HG03196 (cell line): Measurements from ENCODE around the gene MFAP3L.
"Not testable (repeated sequence)": the region's sequence is repeated elsewhere in the genome, so short reads cannot be mapped to it uniquely, and the experiment has no call there.

Source experiments
- ATAC-seq: cut with Tn5 transposase; IDR thresholded peaks from one replicate; pipeline ENCODE4 v1.9.1; 2021; ENCODE audit not compliant: unreplicated experiment

Gene MFAP3L

DNA sequence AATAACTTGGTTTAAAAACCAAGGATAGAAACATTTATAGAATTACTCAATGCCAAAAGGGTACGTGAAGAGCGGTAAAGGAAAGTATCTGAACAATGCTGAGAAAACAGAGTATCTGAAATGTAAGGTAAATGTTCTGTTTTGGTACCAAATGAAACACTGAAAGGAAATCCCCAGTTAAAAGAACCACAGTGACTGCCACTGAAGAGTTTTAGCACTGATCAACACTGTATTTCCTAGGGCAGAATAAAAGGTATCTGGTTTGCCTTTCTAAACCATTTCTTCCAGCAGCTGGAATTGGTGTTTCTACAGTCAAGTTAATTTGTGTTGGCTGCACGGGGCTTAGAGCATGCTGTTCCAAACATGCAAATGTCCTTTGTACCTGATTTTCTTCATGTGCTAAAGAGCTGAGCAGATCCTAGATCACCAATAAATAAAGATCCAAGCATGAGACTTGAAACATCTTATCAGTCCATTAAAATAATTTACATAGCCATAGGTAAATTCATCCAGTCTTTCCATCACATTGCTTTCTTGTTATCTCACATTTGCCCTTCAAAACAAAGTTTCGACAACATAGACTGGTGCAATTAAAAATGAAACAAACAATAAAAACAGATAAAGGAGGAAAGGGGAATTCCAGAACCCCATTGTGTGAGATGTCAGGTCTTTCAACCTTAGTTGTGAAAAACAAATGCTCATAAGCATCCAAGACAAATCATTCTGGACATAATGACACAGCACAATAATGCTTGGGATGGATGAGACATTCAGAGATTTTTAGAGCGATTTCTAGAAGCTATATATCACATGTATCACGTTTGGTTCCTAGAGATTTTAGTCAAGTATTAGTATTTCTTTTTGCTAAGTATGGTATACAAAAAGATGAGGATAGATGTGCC, 38.6 kb downstream of the MFAP3L start:
- ATAC-seq, result no peak

DNA sequence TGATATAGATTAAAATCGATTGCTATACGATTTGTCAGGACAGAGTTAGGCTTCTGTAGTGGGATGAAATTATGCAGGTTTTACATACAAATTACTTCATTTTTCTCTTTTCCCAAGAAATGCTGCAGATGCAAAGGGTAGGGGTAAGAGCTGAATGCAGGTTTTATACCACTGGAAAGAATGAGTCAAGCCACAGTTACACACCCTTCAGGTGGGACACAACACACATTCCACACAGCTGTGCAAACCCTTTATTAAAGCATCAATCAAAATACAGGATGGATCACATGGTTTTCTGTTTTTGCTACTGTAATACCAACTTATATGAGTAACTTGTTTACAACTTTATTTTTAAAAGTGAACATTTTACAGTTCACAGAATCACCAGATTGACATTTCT, 39.8 kb downstream of the MFAP3L start:
- ATAC-seq, result no peak

DNA sequence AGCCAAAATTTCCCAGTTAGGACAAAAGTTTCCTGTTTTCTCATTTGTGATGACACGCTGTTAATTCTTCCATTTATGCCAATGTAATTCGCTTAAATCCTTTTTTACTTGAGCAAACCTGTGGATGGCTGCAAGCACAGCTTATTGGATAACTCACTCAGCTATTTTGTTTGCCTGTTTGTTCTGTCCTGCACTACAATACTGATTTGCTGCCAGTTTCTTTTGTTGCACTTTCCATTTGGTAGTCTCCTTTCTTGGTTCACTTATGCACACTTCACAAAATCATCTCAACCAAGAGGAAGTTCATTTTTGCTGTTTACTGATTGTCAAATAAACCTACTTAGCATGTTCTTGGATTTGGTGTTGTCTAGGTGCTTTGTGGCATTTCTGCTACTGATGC, 40.3 kb downstream of the MFAP3L start:
- no peak for ATAC-seq

DNA sequence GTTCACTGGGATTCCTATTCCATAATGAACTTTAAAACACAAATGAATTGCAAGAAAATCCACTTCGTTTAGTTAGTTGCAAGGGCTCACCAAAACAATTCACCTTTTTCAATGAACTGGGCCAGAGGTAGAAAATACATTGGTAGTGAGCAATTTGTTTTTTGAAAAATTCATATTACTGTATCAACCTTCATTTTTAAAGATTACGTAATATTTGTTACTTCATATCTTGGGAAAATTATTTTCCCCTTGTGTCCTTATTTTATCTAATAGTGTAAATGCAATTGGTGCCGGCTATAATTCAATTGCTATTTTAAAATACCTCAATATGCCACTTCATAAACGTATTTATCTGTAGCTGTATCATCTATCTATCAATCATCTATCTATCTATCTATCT, 41.5 kb downstream of the MFAP3L start:
- ATAC-seq, result no peak

DNA sequence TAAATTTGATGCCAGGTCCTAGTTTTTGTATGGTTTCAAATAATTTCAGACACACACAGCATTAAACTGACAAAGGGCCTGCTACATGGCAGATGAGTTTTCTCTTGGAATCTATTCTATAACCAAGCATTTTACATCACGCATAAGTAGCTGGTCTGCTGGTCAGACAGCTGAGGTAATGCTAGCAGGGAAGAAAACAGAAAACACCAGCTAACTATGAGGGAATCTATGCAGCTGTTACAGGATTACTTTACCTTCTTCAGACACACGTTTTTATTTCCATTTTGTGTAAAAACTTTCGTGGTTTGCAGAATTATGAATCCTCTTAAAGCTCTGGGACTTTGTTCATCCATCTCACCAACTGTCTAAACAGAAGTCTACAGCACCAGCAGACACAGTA, 42.0 kb downstream of the MFAP3L start:
- no peak for ATAC-seq

DNA sequence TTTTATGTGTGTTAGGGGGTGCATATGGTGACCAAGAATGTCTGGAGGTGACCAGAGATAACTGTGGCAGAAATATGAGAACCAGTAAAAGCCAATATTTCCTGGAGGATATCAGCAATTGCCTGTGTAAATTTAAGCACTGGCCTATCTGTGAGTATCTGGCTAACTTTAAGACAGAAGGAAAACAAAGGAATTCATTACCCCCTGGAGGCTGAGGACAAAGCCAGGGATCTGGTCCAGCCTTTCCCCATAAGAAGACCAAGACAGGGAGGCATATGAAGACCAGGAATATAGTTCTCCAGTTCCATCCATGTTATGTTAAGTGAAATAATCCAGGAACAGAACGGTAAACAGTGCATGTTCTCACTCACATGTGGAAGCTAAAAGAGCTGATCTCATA, 49.2 kb downstream of the MFAP3L start:
- ATAC-seq, result no peak

DNA sequence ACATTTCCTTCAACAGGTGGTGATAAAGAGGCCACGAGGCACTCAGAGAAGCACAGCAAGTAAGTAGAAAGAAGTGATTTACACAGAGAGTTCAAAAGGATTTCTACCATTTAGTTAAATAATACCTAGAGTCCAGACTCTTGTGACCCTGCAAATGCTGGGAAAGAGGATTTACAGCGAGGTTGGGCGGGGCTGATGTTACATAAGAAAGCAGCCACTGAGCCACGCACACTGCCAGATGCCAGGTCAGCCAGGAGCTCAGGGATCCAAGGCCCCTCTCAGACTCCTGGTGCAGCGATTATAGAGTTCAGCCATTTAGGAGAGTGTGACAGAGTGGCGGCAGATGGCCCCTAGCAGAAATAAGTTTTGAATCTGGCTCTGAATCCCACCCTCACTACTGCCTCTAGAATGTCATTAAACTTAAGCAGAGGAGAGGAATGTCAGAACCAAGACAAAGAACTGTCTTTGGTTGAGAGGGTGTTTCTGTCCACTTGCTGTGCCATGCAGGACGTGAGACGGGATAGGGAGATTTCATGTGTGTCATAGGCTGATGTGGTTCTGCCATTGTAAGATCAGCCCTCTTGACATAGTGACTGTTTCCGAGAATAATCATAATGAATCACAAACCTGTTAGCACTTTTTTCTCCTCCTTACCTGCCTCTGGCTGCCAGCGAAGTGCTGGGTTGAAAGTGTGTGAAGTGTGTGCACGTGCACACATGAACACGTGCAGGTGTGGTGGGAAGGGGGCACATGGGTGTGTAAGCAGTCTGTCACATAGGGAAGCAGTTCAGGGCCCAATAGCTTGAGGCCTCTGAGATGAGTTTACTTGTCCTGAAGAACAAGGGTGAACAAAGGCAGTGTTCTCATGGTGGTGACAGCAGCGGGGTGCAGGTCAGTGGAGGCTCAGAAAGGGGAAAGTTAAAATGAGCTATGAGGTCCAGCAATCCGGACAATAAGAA, 50.1 kb downstream of the MFAP3L start:
- no peak for ATAC-seq

DNA sequence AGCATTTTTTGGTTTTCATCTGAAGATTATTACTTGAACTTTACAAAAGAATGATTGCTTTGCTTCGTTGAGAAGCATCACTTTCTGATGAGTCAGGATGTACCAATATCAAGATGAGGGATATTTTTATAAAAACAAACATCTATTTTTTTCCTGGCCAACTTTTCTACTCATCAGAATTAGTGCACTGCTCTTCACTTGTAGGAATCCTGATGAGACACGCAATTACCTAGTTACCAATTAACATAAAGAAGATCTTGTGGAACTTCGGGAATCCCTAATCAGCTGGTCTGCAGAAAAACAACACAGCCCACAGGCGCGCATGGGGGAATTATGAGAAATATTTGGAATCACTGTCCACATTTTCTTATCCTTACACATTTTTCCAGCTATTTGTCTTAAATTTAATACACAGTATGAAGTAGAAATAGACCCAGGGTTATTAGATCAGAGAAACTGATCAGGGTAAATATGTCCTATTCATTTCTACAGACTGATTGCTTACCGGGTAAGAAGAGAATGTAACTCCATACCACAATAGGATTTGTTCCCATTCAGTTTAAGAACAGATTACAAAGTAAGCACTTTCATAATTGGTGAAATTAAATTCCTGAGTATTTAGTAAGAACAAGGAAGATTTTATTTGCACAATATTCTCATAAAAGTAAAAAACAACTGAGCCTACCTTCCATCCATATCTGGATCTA, 50.9 kb downstream of the MFAP3L start:
- ATAC-seq, result no peak

DNA sequence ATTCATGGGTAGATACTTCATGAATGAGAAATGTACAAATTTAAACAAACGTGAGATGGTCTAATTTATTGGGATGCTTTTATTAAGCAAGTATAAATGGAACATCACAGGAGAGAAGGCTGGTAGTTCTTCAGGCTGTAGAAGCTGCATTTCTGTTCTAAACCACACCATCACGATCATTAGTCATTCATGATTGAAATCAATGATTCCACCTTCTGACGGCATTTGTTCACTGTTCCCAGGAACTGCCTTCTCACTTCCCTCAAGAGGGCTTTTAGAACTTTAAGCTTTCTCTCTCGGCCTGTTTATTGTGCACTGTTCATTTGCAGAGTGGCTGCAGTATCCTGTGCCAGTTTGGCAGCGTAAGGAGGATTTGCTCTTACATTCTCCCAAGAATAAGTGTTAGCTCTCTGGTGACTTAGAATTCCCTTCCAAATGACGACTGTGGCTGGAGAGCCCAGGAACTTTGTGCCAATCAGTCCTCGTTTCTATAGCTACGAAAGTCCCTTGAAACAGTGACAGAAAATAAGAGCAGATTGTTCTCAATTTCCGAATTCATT, 54.7 kb downstream of the MFAP3L start:
- ATAC-seq, result no peak

DNA sequence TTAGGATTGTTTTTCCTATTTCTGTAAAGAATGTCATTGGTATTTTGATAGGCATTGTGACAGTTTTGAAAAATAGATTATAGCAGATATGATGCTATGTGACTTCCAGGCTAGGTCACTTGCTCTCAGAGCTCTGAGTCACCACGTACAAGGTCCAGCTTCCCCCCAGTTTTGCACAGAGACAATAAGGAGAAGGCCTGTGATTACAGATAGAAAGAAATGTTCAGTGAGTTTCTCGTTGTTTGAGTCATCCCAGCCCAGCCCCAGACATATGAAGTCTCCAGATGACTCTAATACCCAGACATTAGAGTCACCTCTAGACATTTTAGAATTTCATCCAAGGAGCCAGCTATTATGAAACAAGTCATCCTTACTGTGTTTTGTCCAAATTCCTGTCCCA, 57.2 kb downstream of the MFAP3L start:
- ATAC-seq, result no peak

DNA sequence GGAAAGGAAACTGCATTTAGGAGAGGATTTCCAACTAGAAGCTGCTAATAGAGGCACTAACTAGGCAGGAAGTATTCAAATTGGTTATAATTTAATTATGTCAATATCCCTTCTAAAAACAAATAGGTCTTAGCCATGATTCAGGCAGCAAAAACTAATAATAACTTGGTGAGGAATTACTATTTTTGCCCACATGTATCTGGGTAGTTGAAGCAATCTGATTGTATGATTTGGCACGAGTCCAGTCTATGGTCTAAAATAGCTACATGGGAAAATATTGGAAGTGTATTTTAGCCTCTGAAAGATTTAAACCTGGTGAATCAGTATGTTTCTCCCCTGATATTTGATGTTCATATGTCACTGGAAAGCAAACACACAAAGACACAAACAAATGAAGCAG, 62.2 kb downstream of the MFAP3L start:
- ATAC-seq, result no peak

DNA sequence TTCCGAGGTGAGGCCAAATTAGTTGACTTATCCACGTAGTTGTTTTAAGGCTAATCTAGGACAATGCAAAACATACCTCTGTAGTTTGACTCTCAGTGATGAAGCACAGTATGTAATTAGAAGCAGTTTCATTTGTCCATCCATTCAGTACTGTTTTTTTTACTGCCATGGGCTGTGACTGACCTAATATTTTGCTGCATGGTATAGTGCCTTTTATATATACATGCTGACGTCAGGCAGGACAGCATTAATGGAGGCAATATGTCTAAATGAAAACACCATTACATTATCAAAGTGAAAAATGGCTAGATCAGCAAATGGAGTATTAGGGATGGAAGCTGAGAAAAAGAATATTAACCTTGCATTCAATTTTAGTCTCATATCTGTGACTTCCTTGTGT, 66.9 kb downstream of the MFAP3L start:
- ATAC-seq, result no peak

DNA sequence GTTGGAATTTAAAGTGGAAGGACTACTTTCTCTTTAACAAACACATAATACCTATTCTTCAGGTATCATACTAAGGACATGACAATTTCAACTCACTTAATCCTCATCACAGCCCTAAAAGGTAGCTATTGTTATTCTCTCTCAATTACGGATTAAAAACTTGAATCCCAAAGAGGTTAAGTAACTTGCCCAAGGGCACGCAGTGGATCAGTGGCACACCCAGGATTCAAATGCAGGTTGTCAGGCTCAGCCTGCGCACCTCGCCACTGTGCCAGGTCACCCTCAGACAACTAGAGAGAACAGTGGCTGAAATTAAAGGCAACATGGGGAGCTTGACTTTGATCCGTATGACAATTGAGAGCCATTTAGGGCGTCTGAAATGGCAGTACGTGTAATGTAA, 67.6 kb downstream of the MFAP3L start:
- no peak for ATAC-seq

DNA sequence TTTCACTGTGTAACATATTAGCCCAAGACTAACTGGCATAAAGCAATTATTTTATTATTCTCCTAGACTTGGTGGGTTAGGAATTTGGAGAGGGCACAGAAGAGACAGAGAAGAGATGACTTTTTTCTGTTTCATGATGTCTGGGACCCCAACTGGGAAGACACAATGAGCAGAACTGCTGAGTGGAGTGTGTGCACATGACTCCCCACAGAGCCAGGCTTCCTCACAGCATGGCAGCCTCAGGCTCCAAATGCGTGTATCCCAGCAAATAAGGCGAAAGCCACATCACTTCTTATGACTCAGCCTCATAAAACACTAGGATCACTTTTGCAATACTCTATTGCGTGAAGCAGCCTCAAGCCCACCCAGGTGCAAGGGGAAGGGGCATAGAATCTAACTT, 68.4 kb downstream of the MFAP3L start:
- no peak for ATAC-seq

DNA sequence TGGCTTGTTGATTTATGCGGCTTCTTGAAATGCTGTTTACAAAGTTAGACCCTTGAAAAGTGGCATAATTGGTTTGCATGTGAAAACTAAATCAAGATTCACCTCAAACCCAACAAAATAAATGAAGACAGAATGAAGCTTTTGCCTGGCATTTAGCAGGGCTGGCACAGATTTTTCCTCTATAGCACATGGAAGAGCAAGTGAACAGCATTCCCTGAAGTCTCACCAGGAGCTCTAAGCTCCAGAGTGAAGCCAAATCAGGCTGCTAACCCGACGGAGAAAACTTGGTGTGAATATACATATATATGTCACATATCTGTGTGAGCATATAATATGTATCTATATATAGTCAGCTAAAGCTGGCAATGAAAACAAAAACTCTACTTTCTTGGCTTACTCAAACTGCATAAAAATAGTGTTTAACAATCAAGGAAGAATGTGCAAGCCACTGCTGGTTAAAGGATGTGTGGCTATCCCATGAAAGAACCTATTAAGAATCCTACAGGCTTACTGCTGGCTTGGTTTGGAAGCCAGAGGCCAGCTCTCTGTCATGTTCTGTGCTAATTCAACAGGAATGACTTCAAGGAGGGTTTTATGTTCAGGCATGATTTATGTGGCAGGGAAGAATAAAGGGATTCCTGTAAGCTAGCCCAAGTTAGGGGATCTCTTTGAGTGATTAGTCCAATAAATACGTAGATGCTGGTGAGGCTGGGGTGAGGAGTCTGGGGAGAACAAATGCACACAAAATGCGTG, 69.9 kb downstream of the MFAP3L start:
- ATAC-seq, result no peak

DNA sequence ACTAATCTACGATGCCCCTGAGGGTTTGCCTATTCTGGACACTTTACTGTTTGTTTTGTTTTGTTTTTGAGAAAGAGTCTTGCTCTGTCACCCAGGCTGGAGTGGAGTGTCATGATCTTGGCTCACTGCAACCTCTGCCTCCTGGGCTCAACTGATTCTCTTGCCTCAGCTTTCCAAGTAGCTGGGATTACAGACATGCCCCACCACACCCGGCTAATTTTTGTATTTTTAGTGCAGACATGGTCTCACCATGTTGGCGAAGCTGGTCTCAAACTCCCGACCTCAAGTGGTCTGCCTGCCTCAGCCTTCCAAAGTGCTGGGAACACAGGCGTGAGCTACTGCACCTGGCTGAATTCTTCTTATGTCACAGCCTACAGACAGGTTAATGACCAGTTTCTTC, 70.7 kb downstream of the MFAP3L start:
- ATAC-seq, result no peak

DNA sequence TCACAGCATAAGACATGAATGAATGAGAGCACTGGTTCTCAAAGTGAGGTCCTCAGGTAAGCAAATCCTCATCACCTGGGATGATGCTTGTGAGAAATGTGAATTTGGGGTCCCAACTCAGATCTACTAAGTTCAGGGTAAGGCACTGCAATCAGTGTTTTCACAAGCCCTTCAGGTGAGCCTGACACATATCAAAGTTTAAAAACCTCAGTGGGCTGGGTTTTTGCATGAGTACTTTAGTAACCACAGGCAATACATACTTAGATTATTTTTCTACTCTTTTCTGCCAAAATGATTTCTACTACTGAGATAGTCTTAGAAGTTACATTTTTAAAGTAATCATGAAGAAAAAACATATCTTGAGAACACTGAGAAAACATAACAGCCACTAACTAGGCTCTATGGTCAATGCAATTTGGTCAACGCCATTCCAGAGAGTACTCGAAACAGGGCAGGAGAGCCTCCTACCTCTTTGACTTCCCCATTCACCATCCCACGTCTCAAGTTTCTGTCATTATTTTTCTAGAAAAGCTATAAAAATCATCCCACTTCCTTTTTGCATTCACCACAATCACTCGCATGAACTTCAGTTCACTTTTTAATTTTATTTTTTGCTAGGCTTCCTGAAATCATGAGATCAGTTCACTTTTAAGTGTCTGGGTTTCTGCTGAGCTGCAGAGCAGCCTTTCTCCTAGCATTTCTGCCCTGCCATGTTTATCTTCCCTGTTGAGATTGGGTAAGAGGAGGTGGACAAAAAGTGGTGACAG, 73.8 kb downstream of the MFAP3L start:
- ATAC-seq, result no peak

DNA sequence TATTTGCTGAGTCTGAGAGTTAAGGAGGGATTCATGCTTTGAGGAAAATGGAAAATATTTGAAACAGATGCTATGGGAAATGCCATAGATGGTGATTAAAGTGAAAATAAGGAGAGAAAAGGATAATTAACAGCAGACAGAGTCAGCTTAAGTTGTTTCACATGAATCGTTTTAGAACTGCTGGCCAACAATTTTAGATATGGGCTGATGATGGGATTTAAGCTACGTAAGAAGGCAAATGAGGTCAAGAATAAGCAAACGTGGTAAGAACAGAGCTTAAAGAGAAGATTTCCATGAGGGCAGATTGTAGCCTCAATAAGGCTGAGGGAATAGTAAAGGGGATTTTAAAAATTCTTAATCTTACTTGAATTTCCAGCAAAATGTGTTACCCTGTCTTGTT, 77.9 kb downstream of the MFAP3L start:
- no peak for ATAC-seq

DNA sequence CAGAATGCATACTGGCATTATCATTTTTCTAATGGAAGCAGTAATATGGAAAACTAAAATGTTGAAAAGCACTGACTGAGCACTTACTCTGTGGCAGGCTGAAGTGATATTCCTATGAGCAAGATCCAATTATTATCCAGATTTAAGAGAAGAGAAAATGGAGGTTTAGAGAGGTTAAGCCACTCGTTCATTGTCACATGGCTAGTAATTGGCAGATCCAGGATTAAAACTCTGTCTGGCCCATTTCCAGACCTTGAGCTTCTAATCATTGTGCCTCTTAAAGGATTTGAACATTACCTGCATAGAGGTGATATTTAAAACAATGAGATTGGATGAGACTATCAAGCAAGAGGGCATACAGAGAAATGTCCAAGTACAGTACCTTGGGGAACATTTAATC, 80.6 kb downstream of the MFAP3L start:
- ATAC-seq, result no peak

DNA sequence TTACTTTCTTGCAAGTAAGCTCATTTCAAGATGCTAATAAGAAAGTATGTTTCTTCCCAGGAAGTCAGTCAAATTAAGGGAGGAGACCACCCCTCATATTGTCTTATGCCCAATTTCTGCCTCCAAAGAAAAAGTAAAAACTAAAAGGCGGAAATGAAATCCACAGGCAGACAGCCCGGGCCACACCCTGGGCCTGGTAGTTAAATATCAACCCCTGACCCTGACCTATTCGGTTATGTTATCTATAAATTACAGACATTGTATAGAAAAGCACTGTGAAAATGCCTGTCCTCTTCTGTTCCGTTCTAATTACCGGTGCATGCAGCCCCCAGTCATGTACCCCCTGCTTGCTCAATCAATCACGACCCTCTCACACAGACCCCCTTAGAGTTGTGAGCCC, 82.6 kb downstream of the MFAP3L start:
- ATAC-seq, result not testable (repeated sequence)
